Fibroblast of mammary gland (primary cell): Measurements from ENCODE around the gene AKT1.

Experiments used
- DNase-seq: peaks from one replicate; pipeline ENCODE4 v3.0.0-alpha.2; 2010; ENCODE audit warnings: low read depth
- H3K4me3 ChIP-seq: 2 replicates; pipeline ENCODE4 v1.5.1; 2011; ENCODE audit warnings: low read depth, mild to moderate bottlenecking, low read length, moderate library complexity; ENCODE audit not compliant: control insufficient read depth
- TF ChIP-seq, protein P1 (sequence below): conservative IDR thresholded peaks from 2 replicates; pipeline ENCODE4 v1.5.1; 2011; ENCODE audit warnings: low read depth, low read length, inconsistent platforms; ENCODE audit not compliant: control insufficient read depth, insufficient read depth

Gene AKT1

DNA sequence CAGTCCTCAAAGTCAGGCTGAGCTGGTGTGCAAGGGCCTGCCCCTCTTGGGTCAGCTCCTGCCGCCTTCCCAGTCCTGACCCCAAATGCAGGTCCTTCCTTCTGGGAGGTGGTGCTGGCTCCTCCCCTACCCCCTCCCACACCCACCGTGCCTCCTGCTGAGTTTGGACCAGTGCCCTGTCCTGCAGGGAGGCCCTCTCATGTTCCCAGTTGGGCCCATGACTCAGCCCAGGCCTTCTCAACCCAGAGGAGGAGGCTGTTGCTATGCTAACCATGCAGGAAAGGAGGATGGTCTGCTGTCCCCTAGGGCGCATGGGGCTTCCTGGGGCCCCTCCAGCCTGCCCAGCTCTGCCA, 9.8 kb upstream of the AKT1 start:
- peak; percentile 87 for DNase-seq
- TF ChIP-seq, protein P1, sequence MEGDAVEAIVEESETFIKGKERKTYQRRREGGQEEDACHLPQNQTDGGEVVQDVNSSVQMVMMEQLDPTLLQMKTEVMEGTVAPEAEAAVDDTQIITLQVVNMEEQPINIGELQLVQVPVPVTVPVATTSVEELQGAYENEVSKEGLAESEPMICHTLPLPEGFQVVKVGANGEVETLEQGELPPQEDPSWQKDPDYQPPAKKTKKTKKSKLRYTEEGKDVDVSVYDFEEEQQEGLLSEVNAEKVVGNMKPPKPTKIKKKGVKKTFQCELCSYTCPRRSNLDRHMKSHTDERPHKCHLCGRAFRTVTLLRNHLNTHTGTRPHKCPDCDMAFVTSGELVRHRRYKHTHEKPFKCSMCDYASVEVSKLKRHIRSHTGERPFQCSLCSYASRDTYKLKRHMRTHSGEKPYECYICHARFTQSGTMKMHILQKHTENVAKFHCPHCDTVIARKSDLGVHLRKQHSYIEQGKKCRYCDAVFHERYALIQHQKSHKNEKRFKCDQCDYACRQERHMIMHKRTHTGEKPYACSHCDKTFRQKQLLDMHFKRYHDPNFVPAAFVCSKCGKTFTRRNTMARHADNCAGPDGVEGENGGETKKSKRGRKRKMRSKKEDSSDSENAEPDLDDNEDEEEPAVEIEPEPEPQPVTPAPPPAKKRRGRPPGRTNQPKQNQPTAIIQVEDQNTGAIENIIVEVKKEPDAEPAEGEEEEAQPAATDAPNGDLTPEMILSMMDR = no peak

DNA sequence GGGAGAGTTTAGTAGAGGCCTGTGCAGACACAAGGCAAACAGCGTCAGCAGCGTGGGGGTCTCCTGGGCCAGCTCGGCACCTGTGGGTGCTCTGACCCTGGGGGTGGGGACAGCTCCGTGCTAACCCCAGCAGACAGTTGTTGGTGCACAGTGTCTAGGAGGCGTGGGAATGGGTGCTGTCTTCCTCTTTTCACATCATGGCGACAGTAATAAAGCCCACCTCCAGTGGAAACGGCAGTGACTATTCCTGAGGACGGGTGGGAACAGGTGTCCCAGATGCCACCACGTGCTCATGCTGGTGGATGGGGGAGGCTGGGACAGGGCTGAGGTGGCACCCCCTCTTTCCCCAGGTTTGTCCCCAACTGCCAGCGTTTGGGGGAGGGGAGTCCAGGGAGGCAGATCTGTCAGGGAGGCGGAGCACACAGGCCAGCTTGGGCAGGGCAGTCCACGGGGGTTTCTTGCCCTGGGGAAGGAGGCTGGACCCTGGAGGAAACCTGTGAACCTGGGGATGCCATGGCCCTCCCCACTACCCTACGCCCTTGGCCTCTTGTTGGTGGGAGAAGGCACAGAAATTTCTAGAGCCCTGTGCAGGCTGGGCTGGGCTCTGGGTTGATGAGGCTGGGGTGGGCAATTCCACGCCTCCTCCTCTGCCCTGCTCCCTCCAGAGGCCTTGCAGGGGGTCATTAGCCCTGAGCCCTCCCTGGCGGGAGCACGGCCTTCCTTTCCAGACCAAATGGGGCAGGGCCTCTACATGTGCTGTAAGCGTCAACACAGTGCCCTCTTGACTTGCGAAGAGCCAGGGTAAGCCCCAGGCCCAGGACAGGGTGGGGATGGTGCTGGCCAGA, 9.2 kb upstream of the AKT1 start:
- TF ChIP-seq, protein P1 = no peak
- no peak overlapping the region for H3K4me3 ChIP-seq
- DNase-seq = no peak

More for the DNA sequence above, 9.8 kb upstream of the AKT1 start:
- H3K4me3 ChIP-seq = no peak overlapping the region

DNA sequence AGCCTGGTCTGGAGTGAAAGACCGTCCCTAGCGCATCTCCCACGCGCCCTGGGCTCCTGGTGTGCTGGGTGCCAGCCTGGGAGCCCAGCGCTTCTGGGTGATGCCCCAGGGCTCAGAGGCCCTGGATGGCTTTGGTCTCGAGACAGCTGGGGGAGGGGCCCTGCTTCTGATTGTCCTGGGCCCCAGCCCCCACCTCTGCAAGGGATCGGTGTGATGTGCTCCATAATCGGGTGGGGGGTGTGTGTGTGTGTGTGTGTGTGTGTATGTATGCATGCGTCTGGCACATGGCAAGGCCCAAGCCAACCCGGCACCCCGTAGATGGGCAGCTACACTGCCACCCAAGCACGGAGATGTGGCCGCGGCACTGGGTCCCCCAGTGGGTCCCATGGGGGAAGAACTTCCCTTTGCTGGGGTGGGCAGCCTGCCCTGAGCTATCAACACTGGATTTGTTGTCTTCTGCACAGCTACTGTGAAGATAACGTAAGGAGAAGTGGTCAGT, 8.4 kb upstream of the AKT1 start:
- no peak overlapping the region for H3K4me3 ChIP-seq
- no peak for DNase-seq
- TF ChIP-seq, protein P1 = no peak

DNA sequence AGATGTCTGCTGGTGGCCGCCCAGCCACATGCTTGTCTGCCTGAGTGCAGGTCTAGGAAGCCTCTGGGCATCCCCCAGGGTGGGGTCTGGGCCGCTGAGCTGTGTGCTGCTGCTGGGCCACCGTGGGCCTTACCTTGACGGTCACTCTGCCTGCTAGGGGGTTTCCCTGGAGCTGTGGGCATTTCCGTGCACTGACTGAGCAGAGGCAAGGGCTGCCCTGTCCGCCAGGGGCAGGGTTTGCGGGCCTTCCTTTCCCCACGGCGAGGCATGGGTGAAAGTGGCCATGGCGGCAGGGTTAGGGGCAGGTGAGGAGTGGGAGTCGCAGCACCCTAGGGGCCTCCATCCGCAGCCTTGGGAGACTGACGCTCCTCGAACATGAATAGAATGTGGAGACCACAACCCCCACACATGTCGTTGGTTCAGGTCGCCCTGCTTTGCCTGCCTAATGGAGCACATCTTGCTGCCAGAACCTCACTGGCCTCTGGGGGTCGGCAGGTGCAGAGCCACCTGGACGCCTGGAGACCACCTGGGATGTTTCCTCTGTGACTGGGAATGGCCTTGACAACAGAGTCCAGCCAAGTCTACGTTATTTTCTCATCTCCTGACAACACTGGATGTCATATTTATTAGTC, 7.8 kb upstream of the AKT1 start:
- no peak overlapping the region for H3K4me3 ChIP-seq
- DNase-seq = no peak
- TF ChIP-seq, protein P1 = no peak

DNA sequence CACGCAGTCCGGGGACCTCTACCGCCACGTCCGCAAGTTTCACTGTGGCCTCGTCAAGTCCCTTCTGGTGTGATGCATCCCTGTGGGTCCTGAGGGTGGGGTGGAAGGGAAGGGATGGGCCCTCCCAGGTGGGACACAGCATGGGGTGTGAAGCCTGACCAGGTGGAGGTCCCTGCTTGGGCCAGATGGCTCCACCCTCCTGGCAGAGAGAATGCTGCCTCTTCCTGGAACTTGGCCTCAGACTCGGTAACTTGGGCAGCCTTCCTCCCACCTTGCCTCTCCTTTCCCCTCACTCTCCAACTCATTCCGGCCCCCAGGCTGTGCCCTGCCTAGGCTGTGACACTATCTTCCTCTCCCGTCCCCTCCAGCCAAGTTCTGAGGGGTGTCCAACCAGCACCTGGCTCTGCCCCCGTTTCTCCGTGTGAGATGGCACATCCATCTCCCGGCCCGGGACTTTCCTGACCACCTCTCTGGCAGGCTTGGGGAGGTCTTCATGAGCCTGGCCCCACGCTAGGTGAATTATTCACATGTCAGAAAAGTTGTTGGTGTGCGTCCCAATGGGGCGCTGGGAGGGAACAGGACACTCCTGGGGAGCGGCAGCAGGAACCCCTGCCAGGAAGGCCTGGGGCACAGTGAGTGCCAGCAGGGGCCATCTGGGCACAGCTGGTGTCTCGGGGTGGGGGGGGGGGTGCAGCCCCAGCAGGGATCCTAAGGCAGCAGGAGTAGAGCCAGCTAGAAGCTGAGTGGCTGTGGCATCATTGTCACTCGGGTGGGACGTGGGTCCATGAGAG, 7.0 kb upstream of the AKT1 start:
- H3K4me3 ChIP-seq = no peak overlapping the region
- DNase-seq = no peak
- TF ChIP-seq, protein P1 = no peak

DNA sequence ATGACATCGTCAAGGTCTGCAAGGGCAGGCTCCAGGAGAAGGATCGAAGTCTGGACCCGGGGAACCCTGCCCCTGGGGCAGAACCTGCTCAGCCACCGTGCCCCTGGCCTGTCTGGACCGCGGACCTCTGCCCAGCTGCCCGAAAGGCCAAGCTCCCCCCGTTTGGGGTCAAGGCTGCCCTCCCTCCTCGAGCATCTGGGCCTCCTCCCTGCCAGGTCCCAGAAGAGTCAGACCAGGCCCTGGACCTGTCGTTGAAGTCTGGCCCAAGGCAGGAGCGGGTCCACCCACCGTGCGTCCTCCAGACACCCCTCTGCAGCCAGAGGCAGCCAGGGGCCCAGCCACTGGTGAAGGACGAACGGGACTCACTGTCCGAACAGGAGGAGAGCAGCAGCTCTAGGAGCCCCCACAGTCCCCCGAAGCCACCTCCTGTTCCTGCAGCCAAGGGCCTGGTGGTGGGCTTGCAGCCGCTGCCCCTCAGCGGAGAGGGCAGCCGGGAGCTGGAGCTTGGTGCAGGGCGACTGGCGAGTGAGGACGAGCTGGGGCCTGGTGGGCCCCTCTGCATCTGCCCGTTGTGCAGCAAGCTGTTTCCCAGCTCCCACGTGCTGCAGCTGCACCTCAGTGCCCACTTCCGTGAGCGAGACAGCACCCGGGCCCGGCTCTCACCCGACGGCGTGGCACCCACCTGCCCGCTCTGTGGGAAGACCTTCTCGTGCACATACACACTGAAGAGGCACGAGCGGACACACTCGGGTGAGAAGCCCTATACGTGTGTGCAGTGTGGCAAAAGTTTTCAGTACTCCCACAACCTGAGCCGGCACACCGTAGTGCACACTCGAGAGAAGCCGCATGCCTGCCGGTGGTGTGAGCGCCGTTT, 6.2 kb upstream of the AKT1 start:
- TF ChIP-seq, protein P1 = no peak
- H3K4me3 ChIP-seq = peak overlapping the region; percentile 41
- DNase-seq = no peak
